Measurements from ENCODE around the gene HDAC1. TPM values are rescaled to one million over a fixed set of nuclear protein-coding genes. Genes with fewer than 3 reads are reported as not detected.
A peak's percentile ranks its signal among the peaks of the same experiment; 100 is the strongest.

The HDAC1 gene
- total RNA-seq, result 100 to 1,000 TPM; 143 to 208 (median 203) TPM
- long read RNA-seq, donor 1, transcript HDAC1-201 (14 exons, 2,124 nt), result major isoform, 137 of 163 reads
- long read RNA-seq, donor 1, partial matches to known transcripts, result 5 of 163 reads
- long read RNA-seq, donor 1, other reads (novel, unspliced or antisense), result 19 of 163 reads
- long read RNA-seq, donor 2, transcript HDAC1-201 (14 exons, 2,124 nt), result major isoform, 89 of 228 reads
- long read RNA-seq, donor 2, partial matches to known transcripts, result 126 of 228 reads
- long read RNA-seq, donor 2, other reads (novel, unspliced or antisense), result 13 of 228 reads

- Histone ChIP-seq H3K36me3 (ENCODE audit: low read depth) (no peaks in the 10 kb centered on the region), H3K9me3 (no peaks in the 10 kb centered on the region), H3K4me3 (peak within 1 kb of the TSS; percentile 71), H3K4me1 (ENCODE audit: low read depth) (peaks cover 28% of the 10 kb centered on the region)
- DNase-seq (peak; percentile 99), ATAC-seq (peak; percentile 92)
- intact Hi-C loops (cut with DNase I, micrococcal nuclease), result no loop called here
- TF ChIP-seq, protein P1, sequence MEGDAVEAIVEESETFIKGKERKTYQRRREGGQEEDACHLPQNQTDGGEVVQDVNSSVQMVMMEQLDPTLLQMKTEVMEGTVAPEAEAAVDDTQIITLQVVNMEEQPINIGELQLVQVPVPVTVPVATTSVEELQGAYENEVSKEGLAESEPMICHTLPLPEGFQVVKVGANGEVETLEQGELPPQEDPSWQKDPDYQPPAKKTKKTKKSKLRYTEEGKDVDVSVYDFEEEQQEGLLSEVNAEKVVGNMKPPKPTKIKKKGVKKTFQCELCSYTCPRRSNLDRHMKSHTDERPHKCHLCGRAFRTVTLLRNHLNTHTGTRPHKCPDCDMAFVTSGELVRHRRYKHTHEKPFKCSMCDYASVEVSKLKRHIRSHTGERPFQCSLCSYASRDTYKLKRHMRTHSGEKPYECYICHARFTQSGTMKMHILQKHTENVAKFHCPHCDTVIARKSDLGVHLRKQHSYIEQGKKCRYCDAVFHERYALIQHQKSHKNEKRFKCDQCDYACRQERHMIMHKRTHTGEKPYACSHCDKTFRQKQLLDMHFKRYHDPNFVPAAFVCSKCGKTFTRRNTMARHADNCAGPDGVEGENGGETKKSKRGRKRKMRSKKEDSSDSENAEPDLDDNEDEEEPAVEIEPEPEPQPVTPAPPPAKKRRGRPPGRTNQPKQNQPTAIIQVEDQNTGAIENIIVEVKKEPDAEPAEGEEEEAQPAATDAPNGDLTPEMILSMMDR (IDR thresholded peaks at IDR 0.05), result no peak
Measured at GRCh38 chr1:32291708-32292538, at the start of gene HDAC1. HDAC1 (plus strand) TSS chr1:32292083; CDS start chr1:32292170, 87 bp downstream.

DNA sequence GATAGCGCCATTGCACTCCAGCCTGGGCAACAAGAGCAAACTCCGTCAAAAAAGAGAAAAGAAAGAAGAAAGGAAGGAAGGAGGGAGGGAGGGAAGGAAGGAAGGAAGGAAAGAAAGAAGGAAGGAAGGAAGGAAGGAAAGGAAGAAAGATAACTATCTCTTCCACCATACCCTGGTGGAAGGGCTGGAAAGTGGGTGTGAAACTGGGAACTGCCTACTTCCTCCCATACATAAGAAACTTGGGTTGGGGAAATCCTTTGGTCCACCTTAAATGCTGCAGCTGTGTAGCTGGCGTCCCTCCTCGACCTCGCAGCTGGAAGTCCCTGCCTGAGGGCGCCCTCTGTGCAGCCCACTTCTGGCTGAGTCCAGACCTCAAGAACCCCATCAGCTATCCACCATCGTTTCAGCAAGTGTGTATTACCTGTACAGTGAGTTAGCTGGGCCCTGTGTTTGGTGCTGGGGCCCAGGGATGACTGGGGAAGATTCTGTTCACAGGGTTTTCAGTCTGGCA lies 49.5 kb upstream of the HDAC1 start:
- intact Hi-C loops (cut with DNase I, micrococcal nuclease), result no loop called here
- peak in 2 of 3 donors; percentile 32 to 39 for DNase-seq
- peaks cover 8% of the 10 kb centered on the region for H3K4me1 ChIP-seq (ENCODE audit: low read depth)

GRCh38 chr1:32246888-32247273 lies 45.0 kb upstream of the HDAC1 start, which contains the start of gene FAM167B:
FAM167B (plus strand) TSS chr1:32247222; CDS start chr1:32247422, 200 bp downstream.
- H3K4me3 ChIP-seq, result no peak within 1 kb of the TSS
- intact Hi-C loops (cut with DNase I, micrococcal nuclease), result no loop called here
- TF ChIP-seq, protein P1 (IDR thresholded peaks at IDR 0.05), result no peak

More for the DNA sequence above, 49.5 kb upstream of the HDAC1 start:
- H3K36me3 ChIP-seq (ENCODE audit: low read depth), result no peaks in the 10 kb centered on the region
- TF ChIP-seq, protein P1 (IDR thresholded peaks at IDR 0.05), result no peak
- no peaks in the 10 kb centered on the region for H3K9me3 ChIP-seq
- ATAC-seq, result no peak
- H3K4me3 ChIP-seq, result no peak overlapping the region

GRCh38 chr1:32247452-32247851 lies 44.4 kb upstream of the HDAC1 start:
- TF ChIP-seq, protein P1 (IDR thresholded peaks at IDR 0.05), result no peak
- H3K9me3 ChIP-seq, result no peaks in the 10 kb centered on the region
- H3K4me3 ChIP-seq, result no peak overlapping the region
- peaks cover 12% of the 10 kb centered on the region for H3K4me1 ChIP-seq (ENCODE audit: low read depth)
- ATAC-seq (no peak), DNase-seq (peak in 2 of 3 donors; percentile 33 to 61)
- no peaks in the 10 kb centered on the region for H3K36me3 ChIP-seq (ENCODE audit: low read depth)
- intact Hi-C loops (cut with DNase I, micrococcal nuclease), result no loop called here

More at GRCh38 chr1:32246888-32247273, 45.0 kb upstream of the HDAC1 start, which contains the start of gene FAM167B:
- ATAC-seq, result peak; percentile 16
- peaks cover 13% of the 10 kb centered on the region for H3K4me1 ChIP-seq (ENCODE audit: low read depth)
- no peaks in the 10 kb centered on the region for H3K9me3 ChIP-seq
- peak in 1 of 3 donors; percentile 62 for DNase-seq
- H3K36me3 ChIP-seq (ENCODE audit: low read depth), result no peaks in the 10 kb centered on the region

GRCh38 chr1:32247983-32248889 lies 43.6 kb upstream of the HDAC1 start:
- Histone ChIP-seq H3K36me3 (ENCODE audit: low read depth) (no peaks in the 10 kb centered on the region), H3K9me3 (no peaks in the 10 kb centered on the region), H3K4me3 (no peak overlapping the region), H3K4me1 (ENCODE audit: low read depth) (peaks cover 12% of the 10 kb centered on the region)
- ATAC-seq (peak; percentile 86), DNase-seq (peak; percentile 92 to 96 (median 92))
- intact Hi-C loops (cut with DNase I, micrococcal nuclease), result no loop called here
- TF ChIP-seq, protein P1 (IDR thresholded peaks at IDR 0.05), result peak; percentile 90
